LNCaP clone FGC (cell line): ENCODE data around the gene TMEM63A.
A peak's percentile ranks its signal among the peaks of the same experiment; 100 is the strongest.

Experiments used
- DNase-seq: peaks from one replicate; pipeline ENCODE4 v3.0.0-alpha.2; 2011; ENCODE audit warnings: low read depth
- H3K4me3 ChIP-seq: 2 replicates; pipeline ENCODE4 v1.5.1; 2011; ENCODE audit warnings: mild to moderate bottlenecking, low read depth, low read length, control low read depth
- TF ChIP-seq, protein P1 (sequence below): IDR thresholded peaks from 2 replicates; pipeline ENCODE4 v1.5.1; 2012; ENCODE audit warnings: mild to moderate bottlenecking; ENCODE audit not compliant: control insufficient read depth, insufficient read depth; ENCODE audit errors: extremely low read depth

Gene TMEM63A

DNA sequence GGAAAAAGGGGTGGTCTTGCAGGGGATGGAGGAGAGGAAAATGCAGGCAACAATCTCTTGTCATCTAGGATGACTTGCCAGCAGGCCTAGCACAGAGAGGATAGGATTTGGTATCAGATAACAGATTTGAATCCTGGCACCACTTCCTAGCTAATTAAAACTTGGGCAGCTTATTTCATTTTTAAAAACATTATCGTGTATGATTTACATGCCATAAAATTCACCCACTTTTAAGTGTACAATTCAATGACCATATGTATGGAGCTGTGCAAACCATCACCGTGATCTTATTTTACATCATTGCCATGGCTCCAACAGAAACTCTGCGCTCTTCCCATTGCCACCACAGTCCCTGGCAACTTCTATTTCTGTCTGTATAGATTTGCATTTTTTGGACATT is 34.9 kb upstream of the TMEM63A start:
- no peak overlapping the region for H3K4me3 ChIP-seq
- TF ChIP-seq, protein P1, sequence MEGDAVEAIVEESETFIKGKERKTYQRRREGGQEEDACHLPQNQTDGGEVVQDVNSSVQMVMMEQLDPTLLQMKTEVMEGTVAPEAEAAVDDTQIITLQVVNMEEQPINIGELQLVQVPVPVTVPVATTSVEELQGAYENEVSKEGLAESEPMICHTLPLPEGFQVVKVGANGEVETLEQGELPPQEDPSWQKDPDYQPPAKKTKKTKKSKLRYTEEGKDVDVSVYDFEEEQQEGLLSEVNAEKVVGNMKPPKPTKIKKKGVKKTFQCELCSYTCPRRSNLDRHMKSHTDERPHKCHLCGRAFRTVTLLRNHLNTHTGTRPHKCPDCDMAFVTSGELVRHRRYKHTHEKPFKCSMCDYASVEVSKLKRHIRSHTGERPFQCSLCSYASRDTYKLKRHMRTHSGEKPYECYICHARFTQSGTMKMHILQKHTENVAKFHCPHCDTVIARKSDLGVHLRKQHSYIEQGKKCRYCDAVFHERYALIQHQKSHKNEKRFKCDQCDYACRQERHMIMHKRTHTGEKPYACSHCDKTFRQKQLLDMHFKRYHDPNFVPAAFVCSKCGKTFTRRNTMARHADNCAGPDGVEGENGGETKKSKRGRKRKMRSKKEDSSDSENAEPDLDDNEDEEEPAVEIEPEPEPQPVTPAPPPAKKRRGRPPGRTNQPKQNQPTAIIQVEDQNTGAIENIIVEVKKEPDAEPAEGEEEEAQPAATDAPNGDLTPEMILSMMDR = no peak
- no peak for DNase-seq

DNA sequence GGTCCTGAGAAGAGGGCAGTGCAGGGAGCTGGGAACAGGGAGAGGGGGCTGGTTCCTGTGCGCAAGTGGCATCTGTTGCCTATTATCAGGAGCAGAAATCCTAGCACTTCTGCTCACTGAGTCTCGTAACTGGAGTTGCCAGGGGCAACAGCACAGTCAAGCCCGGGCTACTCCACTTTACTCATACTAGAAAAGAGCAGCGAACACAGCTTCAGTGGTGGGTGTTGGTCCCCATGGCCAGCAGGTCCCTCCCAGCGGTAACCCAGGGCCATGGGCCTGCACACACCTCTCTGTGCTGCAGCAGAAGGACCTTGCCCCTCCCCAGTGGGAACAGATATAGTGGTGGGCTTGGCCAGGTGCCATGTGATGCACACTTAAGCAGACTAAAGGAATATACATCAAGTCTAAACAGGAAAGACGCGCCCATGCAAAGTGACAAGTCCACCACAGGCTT is 33.4 kb upstream of the TMEM63A start:
- DNase-seq = no peak
- H3K4me3 ChIP-seq = no peak overlapping the region
- TF ChIP-seq, protein P1 = no peak

DNA sequence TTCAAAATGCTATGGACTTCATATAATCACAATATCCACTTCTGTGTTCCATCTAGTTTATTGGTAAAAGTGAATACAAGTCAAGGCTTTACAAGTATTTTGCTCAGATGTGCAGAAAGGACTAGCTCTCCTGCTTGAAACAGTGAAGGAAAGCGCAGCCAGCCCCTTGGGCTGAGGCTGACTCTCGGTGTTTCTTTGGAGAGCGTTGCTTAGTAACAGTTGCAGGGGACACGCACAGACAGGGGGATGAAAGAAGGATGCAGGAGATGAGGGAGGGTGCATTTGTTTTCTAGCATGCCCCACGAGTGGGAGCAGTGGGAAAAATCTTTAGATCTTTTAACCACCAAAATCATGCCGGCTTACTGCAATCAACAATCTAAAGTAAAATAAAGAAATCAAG is 32.8 kb upstream of the TMEM63A start:
- no peak for DNase-seq
- H3K4me3 ChIP-seq = no peak overlapping the region
- TF ChIP-seq, protein P1 = no peak

DNA sequence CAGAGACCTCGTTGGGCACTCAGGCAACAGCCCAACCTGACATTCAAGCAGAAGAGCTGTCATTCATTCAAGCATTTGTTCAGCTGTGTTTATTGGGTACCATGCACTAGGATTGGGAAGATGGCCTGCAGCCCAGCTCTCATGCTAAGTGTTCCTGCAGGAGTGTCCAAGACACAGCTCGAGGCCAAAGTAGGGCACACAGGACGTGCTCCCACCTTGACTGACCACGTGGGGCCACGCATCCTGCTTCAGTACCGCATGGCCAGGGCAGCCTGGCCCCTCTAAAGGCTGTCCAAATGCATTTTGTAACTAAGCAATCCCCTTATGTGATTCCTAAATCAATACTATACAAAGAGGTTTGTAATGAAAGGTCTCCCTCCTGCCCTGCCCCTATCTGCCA is 32.2 kb upstream of the TMEM63A start:
- H3K4me3 ChIP-seq = no peak overlapping the region
- TF ChIP-seq, protein P1 = no peak
- DNase-seq = no peak

DNA sequence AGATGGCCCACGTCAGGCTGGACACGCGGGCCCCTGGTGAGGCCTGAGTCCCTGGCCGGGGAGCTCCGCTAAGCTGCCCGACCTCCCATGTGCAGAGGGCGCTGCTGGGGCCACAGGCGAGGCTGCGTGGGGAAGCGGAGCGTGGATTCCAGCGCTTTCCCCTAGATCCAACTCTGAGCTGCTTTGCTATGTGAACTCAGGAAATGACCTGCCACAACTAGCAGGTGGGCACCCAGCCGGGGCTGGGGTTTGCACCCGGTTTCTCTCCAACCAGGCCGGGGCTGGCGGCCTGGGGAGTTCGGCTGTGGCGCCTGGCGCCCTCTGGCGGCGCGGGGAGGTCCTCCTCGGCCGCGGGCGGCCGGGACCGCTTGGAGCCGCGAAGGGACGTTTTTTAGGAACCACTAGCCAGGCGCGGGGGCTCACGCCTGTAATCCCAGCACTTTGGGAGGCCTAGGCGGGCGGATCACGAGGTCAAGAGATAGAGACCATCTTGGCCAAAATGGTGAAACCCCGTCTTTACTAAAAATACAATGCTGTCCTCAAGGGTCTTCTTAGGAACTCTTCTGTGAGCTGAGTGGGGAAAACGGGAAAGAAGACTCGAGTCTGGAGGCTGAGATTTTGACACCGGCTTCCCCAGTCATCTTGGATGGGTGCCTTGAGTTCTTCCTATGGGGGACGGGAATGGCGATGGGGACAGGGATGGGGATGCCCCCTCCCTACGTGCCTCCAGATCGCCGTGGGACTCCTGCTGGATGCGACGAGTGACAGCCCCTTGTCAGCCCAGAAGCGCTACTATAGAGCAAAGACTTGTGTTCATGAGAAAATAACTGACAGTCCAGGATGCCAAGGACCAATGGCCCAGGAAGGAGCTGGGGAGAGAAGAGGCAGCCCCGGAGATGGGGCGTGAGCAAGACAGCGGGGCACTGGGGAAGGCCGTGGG is 29.3 kb upstream of the TMEM63A start:
- H3K4me3 ChIP-seq = no peak overlapping the region
- TF ChIP-seq, protein P1 = peak; percentile 31
- no peak for DNase-seq

DNA sequence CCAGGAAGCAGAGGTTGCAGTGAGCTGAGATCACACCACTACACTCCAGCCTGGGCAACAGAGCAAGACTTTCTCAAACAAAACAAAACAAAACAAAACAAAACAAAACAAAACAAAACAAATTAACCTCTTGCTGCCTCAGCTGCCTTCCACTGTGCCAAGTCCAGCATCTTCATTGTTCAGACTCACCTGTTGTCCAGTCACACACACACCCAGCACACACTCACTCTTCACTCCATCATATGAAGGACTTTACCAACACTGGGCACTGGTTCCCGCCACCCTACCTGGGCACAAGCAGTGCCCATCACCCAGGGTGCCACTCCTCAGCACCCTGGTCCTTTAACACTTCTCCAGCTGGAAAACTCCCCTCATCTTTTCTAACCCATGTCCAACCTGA is 27.3 kb upstream of the TMEM63A start:
- no peak for DNase-seq
- TF ChIP-seq, protein P1 = no peak
- no peak overlapping the region for H3K4me3 ChIP-seq
